Measurements from ENCODE around the gene EXOC1L. TPM values are rescaled to one million over a fixed set of nuclear protein-coding genes. Genes with fewer than 3 reads are reported as not detected.

Gene EXOC1L
- polyA plus RNA-seq, 3 donors = not detected

- no peak for DNase-seq (ENCODE audit: extremely low read depth in 1 of 11, low read depth in 9 of 11, low spot score in 4 of 11)
These were observed 49.0 kb downstream of the EXOC1L start for GRCh38 chr4:55868581-55869090.

- DNase-seq (ENCODE audit: extremely low read depth in 1 of 11, low read depth in 9 of 11, low spot score in 4 of 11) = no peak
These were observed 51.8 kb downstream of the EXOC1L start for GRCh38 chr4:55871299-55871800.

GRCh38 chr4:55874831-55875230 is 55.2 kb downstream of the EXOC1L start:
- no peak for DNase-seq (ENCODE audit: extremely low read depth in 1 of 11, low read depth in 9 of 11, low spot score in 4 of 11)

- DNase-seq (ENCODE audit: extremely low read depth in 1 of 11, low read depth in 9 of 11, low spot score in 4 of 11) = no peak
These were observed 56.8 kb downstream of the EXOC1L start for GRCh38 chr4:55876387-55876786.

DNA sequence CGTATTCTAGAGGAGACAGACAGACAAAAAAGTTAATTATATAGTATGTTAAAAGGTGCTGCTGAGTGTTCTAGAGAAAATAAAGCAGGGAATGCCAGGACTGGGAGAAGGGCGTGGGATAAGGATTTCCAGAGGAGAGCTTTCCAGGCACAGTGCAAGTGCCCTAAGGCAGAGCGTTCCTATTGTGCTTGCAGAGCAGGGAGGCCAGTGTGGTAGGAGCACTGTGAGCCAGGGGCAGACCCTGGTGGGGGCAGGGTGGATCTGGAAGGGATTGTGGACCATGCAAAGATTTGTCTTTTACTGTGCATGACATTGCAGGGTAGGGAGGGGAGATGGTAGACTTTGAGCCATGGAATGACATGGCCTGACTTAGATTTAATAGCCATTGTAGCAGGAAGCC is 59.6 kb downstream of the EXOC1L start:
- DNase-seq (ENCODE audit: extremely low read depth in 1 of 11, low read depth in 9 of 11, low spot score in 4 of 11) = no peak

- DNase-seq (ENCODE audit: extremely low read depth in 1 of 11, low read depth in 9 of 11, low spot score in 4 of 11) = no peak
These were observed 61.2 kb downstream of the EXOC1L start for GRCh38 chr4:55880652-55881280.

GRCh38 chr4:55884093-55884850 is 64.7 kb downstream of the EXOC1L start:
- no peak for DNase-seq (ENCODE audit: extremely low read depth in 1 of 11, low read depth in 9 of 11, low spot score in 4 of 11)

DNA sequence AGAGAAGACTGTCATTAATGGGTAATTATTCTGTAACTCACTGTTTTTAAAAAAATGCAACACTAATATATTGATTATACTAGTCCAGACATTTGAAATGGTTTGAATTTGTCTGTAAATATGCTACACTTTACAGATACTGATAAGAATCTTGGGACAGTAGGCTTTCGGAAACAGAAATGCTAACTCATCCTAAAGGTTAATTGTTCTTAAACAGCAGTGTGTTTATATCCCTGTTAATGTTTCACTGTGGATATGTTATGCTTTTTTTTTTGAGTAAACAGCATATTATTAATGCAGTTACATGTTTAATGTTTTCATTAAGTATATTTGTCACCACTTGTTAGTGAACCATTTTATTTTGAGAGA is 65.2 kb downstream of the EXOC1L start:
- no peak for DNase-seq (ENCODE audit: extremely low read depth in 1 of 11, low read depth in 9 of 11, low spot score in 4 of 11)

Other genes starting within 250 kb of the EXOC1L start
- under 1 TPM in 1 of 3 donors, not detected in 2; 0.47 TPM for gene PDCL2, start 227.5 kb upstream of the EXOC1L start, polyA plus RNA-seq (ENCODE audit: insufficient read length in 3 of 3)
- gene NMU, start 183.5 kb upstream of the EXOC1L start, polyA plus RNA-seq (ENCODE audit: insufficient read length in 3 of 3) = 10 to 100 TPM; 10.6 to 30.0 (median 12.9) TPM
- gene EXOC1, start 33.9 kb downstream of the EXOC1L start, polyA plus RNA-seq (ENCODE audit: insufficient read length in 3 of 3) = 10 to 100 TPM; 41.1 to 53.0 (median 52.6) TPM
- 10 to 100 TPM; 14.1 to 23.8 (median 18.3) TPM for gene CEP135, start 129.2 kb downstream of the EXOC1L start, polyA plus RNA-seq (ENCODE audit: insufficient read length in 3 of 3)

Data from renal cortex interstitium (tissue), 11 donors.